ENCODE data around the gene TTC22.

DNA sequence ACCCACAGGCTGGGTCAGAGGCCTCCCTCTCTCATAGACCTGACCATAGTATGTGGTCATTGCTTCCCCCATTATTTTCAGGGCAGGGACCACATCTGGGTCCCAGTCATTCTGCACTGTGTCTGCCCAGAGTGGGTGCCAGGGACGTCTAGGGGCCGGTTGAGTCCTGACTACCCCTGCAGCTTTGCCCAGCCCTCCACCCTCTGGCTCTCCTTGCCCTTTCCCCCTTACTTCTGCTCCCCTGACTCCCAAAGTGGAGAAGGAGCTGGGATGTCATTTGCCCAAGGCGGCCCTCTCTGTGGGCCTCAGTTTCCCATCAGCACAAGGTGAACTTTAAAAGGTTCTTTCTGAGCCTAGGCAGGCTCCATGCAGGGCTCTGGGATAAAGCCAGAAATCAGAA is 4.3 kb upstream of the TTC22 start:
- TF ChIP-seq GATA2 (IDR thresholded peaks at IDR 0.05; ENCODE audit: low read depth, low read length) (no peak), GATA3 (IDR thresholded peaks at IDR 0.05; ENCODE audit: low read depth, low read length) (no peak)
